NCI-H2227 (cell line): ENCODE results near the gene RAP1GAP.
"Not testable (repeated sequence)": the region's sequence is repeated elsewhere in the genome, so short reads cannot be mapped to it uniquely, and the experiment has no call there.

Experiments used
- DNase-seq: peaks from one replicate; lab custom pipeline; 2025; ENCODE audit not compliant: unreplicated experiment; lab: John Stamatoyannopoulos, UW

Gene RAP1GAP

GRCh38 chr1:21574466-21575151 is 94.5 kb downstream of the RAP1GAP start:
- DNase-seq = peak; percentile 82

GRCh38 chr1:21573971-21574465 is 95.1 kb downstream of the RAP1GAP start:
- DNase-seq = peak; percentile 94

GRCh38 chr1:21573475-21573874 is 95.7 kb downstream of the RAP1GAP start:
- no peak for DNase-seq

- DNase-seq = no peak
Observed at GRCh38 chr1:21572735-21573277, 96.4 kb downstream of the RAP1GAP start.

GRCh38 chr1:21572221-21572620 is 96.9 kb downstream of the RAP1GAP start:
- DNase-seq = no peak

- no peak for DNase-seq
Observed at GRCh38 chr1:21570885-21571284, 98.3 kb downstream of the RAP1GAP start.

GRCh38 chr1:21570528-21570875 is 98.7 kb downstream of the RAP1GAP start:
- DNase-seq = no peak

GRCh38 chr1:21569820-21570527 is 99.2 kb downstream of the RAP1GAP start:
- no peak for DNase-seq

GRCh38 chr1:21568809-21569385 is 100.3 kb downstream of the RAP1GAP start:
- no peak for DNase-seq

- DNase-seq = no peak
Observed at GRCh38 chr1:21568006-21568746, 101.0 kb downstream of the RAP1GAP start.

GRCh38 chr1:21567241-21568005 is 101.7 kb downstream of the RAP1GAP start:
- no peak for DNase-seq

- DNase-seq = not testable (repeated sequence)
Observed at GRCh38 chr1:21566361-21566760, 102.8 kb downstream of the RAP1GAP start.

GRCh38 chr1:21565285-21565684 is 103.9 kb downstream of the RAP1GAP start:
- DNase-seq = no peak

- DNase-seq = no peak
Observed at GRCh38 chr1:21564521-21565095, 104.5 kb downstream of the RAP1GAP start.

GRCh38 chr1:21563971-21564370 is 105.2 kb downstream of the RAP1GAP start:
- no peak for DNase-seq

- no peak for DNase-seq
Observed at GRCh38 chr1:21562896-21563295, 106.3 kb downstream of the RAP1GAP start.

GRCh38 chr1:21560916-21561638 is 108.1 kb downstream of the RAP1GAP start:
- no peak for DNase-seq

GRCh38 chr1:21559788-21560567 is 109.2 kb downstream of the RAP1GAP start:
- DNase-seq = no peak
